Nephron progenitor cell (in vitro differentiated cells): ENCODE measurements around the gene RAD51B.

Source experiments
- DNase-seq: peaks from one replicate; pipeline ENCODE4 v3.0.0; 2021
- H3K27ac Mint-ChIP-seq: 2 replicates; pipeline ENCODE4 v1.8.0; 2021; ENCODE audit warnings: mild to moderate bottlenecking, moderate library complexity, mixed read lengths
- H3K27me3 Mint-ChIP-seq: 2 replicates; pipeline ENCODE4 v1.8.0; 2021; ENCODE audit warnings: mild to moderate bottlenecking, low read depth, mixed read lengths; ENCODE audit not compliant: poor library complexity
- H3K36me3 Mint-ChIP-seq: 2 replicates; pipeline ENCODE4 v1.8.0; 2021; ENCODE audit warnings: low read depth, mixed read lengths
- H3K4me1 Mint-ChIP-seq: 2 replicates; pipeline ENCODE4 v1.8.0; 2021; ENCODE audit warnings: mixed read lengths
- H3K4me3 Mint-ChIP-seq: 2 replicates; pipeline ENCODE4 v1.8.0; 2021; ENCODE audit warnings: mild to moderate bottlenecking, moderate library complexity, mixed read lengths
- H3K9me3 Mint-ChIP-seq: 2 replicates; pipeline ENCODE4 v1.8.0; 2021; ENCODE audit warnings: mild to moderate bottlenecking, moderate library complexity, mixed read lengths
- TF ChIP-seq, protein P1 (sequence below): fragments of 200-600 bp; sonication (generic); IDR thresholded peaks from 2 replicates; pipeline ENCODE4 v1.5.0; 2021; ENCODE audit warnings: antibody characterized with exemption

The RAD51B gene

GRCh38 chr14:68683326-68683725 is 863.7 kb downstream of the RAD51B start:
- peak overlapping the region; percentile 97 for H3K27ac Mint-ChIP-seq

DNA sequence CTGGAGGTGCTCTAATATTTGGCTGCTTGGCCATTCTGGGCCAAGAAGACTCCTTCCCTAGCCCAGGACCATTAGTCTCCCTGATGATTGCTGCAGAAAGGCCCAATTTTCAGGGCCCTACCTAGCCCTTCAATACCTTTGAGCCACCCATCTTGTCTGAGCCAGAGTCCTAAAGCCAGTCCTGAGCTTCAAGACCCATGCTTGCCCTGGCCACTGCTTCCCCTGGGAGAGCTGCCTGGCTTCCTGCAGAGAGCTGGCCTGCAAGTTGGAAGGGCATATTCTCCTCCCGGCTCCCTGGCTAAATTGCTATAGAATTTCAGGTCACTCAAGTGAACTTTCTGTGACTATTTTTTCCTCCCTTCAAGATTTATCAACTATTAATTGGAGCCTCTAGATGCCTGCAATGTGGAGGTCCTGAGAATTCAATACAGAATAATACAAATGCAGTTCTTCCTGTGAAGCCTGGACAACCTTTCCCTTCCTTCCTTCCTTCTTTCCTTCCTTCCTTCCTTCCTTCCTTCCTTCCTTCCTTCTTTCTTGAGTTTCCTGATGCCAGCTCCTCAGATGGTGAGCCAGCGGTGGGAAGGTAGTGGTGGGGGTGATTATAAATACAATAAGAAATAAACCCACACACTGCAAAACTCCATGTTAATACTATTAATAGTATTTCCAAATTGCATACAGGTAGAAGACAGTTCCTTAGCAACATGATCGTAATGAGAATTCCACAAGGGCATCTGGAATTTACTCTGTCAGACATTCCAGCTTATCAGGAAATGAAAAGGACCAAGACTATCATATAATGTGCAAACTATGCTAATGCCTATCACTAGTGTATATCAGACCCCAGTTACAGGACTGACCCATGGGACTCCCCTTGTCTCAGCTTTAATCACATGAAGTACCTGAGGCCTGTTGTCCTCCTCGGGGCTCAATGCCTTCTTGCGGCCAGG is 865.2 kb downstream of the RAD51B start:
- Mint-ChIP-seq H3K4me1 (peaks cover 95% of the 10 kb centered on the region), H3K4me3 (no peak overlapping the region), H3K27ac (peak overlapping the region; percentile 77), H3K36me3 (peaks cover 16% of the 10 kb centered on the region), H3K27me3 (peaks cover 10% of the 10 kb centered on the region), H3K9me3 (peaks cover 26% of the 10 kb centered on the region)
- no peak for DNase-seq
- TF ChIP-seq, protein P1, sequence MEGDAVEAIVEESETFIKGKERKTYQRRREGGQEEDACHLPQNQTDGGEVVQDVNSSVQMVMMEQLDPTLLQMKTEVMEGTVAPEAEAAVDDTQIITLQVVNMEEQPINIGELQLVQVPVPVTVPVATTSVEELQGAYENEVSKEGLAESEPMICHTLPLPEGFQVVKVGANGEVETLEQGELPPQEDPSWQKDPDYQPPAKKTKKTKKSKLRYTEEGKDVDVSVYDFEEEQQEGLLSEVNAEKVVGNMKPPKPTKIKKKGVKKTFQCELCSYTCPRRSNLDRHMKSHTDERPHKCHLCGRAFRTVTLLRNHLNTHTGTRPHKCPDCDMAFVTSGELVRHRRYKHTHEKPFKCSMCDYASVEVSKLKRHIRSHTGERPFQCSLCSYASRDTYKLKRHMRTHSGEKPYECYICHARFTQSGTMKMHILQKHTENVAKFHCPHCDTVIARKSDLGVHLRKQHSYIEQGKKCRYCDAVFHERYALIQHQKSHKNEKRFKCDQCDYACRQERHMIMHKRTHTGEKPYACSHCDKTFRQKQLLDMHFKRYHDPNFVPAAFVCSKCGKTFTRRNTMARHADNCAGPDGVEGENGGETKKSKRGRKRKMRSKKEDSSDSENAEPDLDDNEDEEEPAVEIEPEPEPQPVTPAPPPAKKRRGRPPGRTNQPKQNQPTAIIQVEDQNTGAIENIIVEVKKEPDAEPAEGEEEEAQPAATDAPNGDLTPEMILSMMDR, result no peak

More at GRCh38 chr14:68683326-68683725, 863.7 kb downstream of the RAD51B start:
- DNase-seq, result no peak
- peaks cover 19% of the 10 kb centered on the region for H3K36me3 Mint-ChIP-seq
- peaks cover 11% of the 10 kb centered on the region for H3K27me3 Mint-ChIP-seq
- H3K9me3 Mint-ChIP-seq, result peaks cover 29% of the 10 kb centered on the region
- peaks cover 81% of the 10 kb centered on the region for H3K4me1 Mint-ChIP-seq
- peak overlapping the region; percentile 50 for H3K4me3 Mint-ChIP-seq
- TF ChIP-seq, protein P1, result no peak

GRCh38 chr14:68685419-68686204 is 866.0 kb downstream of the RAD51B start:
- peaks cover 100% of the 10 kb centered on the region for H3K4me1 Mint-ChIP-seq
- peaks cover 19% of the 10 kb centered on the region for H3K9me3 Mint-ChIP-seq
- H3K36me3 Mint-ChIP-seq, result peaks cover 14% of the 10 kb centered on the region
- no peak overlapping the region for H3K4me3 Mint-ChIP-seq
- TF ChIP-seq, protein P1, result no peak
- H3K27ac Mint-ChIP-seq, result peak overlapping the region; percentile 79
- peaks cover 10% of the 10 kb centered on the region for H3K27me3 Mint-ChIP-seq
- no peak for DNase-seq

DNA sequence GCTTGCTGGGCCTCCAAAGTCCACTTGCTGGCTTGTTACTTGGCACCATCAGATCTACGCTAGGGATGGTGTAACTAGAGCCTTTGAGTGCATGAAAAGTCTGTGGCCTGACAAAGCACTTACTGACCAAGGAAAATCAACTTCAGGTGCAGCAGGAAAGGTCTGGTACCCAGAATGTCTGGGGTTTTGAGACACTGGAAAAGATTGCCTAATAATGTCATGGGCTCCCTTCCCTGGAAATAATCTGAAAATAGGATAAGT is 866.6 kb downstream of the RAD51B start:
- no peak overlapping the region for H3K4me3 Mint-ChIP-seq
- peaks cover 100% of the 10 kb centered on the region for H3K4me1 Mint-ChIP-seq
- H3K27ac Mint-ChIP-seq, result peak overlapping the region; percentile 79
- no peak for DNase-seq
- H3K9me3 Mint-ChIP-seq, result peaks cover 19% of the 10 kb centered on the region
- peaks cover 14% of the 10 kb centered on the region for H3K36me3 Mint-ChIP-seq
- TF ChIP-seq, protein P1, result no peak
- H3K27me3 Mint-ChIP-seq, result peaks cover 10% of the 10 kb centered on the region

GRCh38 chr14:68686724-68687123 is 867.1 kb downstream of the RAD51B start:
- Mint-ChIP-seq H3K9me3 (peaks cover 19% of the 10 kb centered on the region), H3K4me3 (no peak overlapping the region), H3K4me1 (peaks cover 100% of the 10 kb centered on the region), H3K36me3 (peaks cover 14% of the 10 kb centered on the region), H3K27ac (peak overlapping the region; percentile 80), H3K27me3 (peaks cover 10% of the 10 kb centered on the region)
- no peak for DNase-seq
- TF ChIP-seq, protein P1, result no peak
